K562 (cell line): ENCODE data around the gene ADRM1. TPM values are rescaled to one million over a fixed set of nuclear protein-coding genes. Genes with fewer than 3 reads are reported as not detected.

Experiments
- ATF2 ChIP-seq: sonication (generic); formaldehyde crosslinking; IDR thresholded peaks from 2 replicates; pipeline ENCODE4 v1.8.1; 2022; ENCODE audit warnings: missing genetic modification reagents
- CC2D1A ChIP-seq: fragments of 450-650 bp; IDR thresholded peaks from 2 replicates; pipeline ENCODE4 v1.6.1; 2017; ENCODE audit warnings: mild to moderate bottlenecking
- DNMT1 ChIP-seq: fragments of 450-650 bp; IDR thresholded peaks from 2 replicates; pipeline ENCODE4 v1.6.1; 2016; ENCODE audit warnings: antibody characterized with exemption, mild to moderate bottlenecking
- FOSL1 ChIP-seq: fragments of 200-800 bp; sonication (Bioruptor generic); conservative IDR thresholded peaks from 2 replicates; pipeline ENCODE4 v1.6.1; 2016; ENCODE audit warnings: missing genetic modification characterization, missing compliant biosample characterization
- GABPB1 ChIP-seq: sonication (generic); formaldehyde crosslinking; IDR thresholded peaks from 2 replicates; pipeline ENCODE4 v1.8.0; 2022; ENCODE audit warnings: mild to moderate bottlenecking, missing genetic modification reagents
- GTF2F1 ChIP-seq: IDR thresholded peaks from 2 replicates; pipeline ENCODE4 v1.6.1; 2011; ENCODE audit warnings: low read depth, low read length, improper control_type of control experiment
- HOXB6 ChIP-seq: fragments of 250-450 bp; sonication (Bioruptor Pico); IDR thresholded peaks from 2 replicates; pipeline ENCODE4 v1.5.1; 2022; ENCODE audit warnings: mild to moderate bottlenecking, borderline replicate concordance
- SMAD3 ChIP-seq: fragments of 450-650 bp; formaldehyde crosslinking; conservative IDR thresholded peaks from 2 replicates; pipeline ENCODE4 v1.4.0; 2020; ENCODE audit warnings: mild to moderate bottlenecking
- SMARCC2 ChIP-seq: fragments of 450-650 bp; IDR thresholded peaks from 2 replicates; pipeline ENCODE4 v1.6.1; 2017; ENCODE audit warnings: antibody characterized with exemption, moderate library complexity, mild to moderate bottlenecking, low read depth
- XRCC4 ChIP-seq: IDR thresholded peaks from one replicate; pipeline ENCODE4 v1.6.1; 2011; ENCODE audit not compliant: insufficient read depth, insufficient read length; ENCODE audit errors: extremely low read depth
- ZC3H11A ChIP-seq: IDR thresholded peaks from 2 replicates; pipeline ENCODE4 v1.6.1; 2012; ENCODE audit warnings: low read depth, low read length, improper control_type of control experiment
- ZNF232 ChIP-seq: sonication (generic); formaldehyde crosslinking; IDR thresholded peaks from 2 replicates; pipeline ENCODE4 v1.8.0; 2022; ENCODE audit warnings: mild to moderate bottlenecking, missing genetic modification reagents
- ZNF24 ChIP-seq: fragments of 450-650 bp; IDR thresholded peaks from 2 replicates; pipeline ENCODE4 v1.6.1; 2016
- ZNF274 ChIP-seq: IDR thresholded peaks from 2 replicates; pipeline ENCODE4 v1.6.1; 2011; ENCODE audit warnings: low read depth, mild to moderate bottlenecking, low read length, moderate library complexity, borderline replicate concordance
- polyA plus RNA-seq, 8 experiments: library from polyadenylated mRNA; depleted of rRNA in 4 of 8; stranded (reverse) in 5 of 8; unstranded in 3 of 8; fragments of >200 nt; fragmentation: Nextera tagmentation in 2 of 8; fragmentation: Illumina TruSeq in 1 of 8; extraction: Ambion mirVana in 2 of 8; extraction: Trizol in 1 of 8; gene quantifications; 2 replicates each; pipeline versions ENCODE4 v1.2.1 to v1.2.3, GENCODE V29; 2011 to 2014; ENCODE audit warnings: inconsistent platforms in 1 of 8, missing spikeins in 1 of 8
- total RNA-seq, 7 experiments: library from RNA; depleted of rRNA in 6 of 7; stranded (reverse); fragments of >200 nt in 6 of 7; fragmentation: Illumina TruSeq in 2 of 7; extraction: Trizol in 2 of 7; gene quantifications; 2 replicates each; pipeline versions ENCODE4 v1.2.1 to v1.2.3, GENCODE V29; 2011 to 2021; ENCODE audit warnings: low replicate concordance in 1 of 7
- TF ChIP-seq, protein P1 (sequence below), 2 experiments: fragments of 450-650 bp; IDR thresholded peaks; 2 replicates each; pipeline ENCODE4 v1.6.1; 2016; ENCODE audit warnings: mild to moderate bottlenecking in 2 of 2, borderline replicate concordance in 1 of 2, low read depth in 1 of 2, moderate library complexity in 1 of 2
- TF ChIP-seq, protein P2 (sequence below): fragments of 450-650 bp; IDR thresholded peaks from 2 replicates; pipeline ENCODE4 v1.6.1; 2017; ENCODE audit warnings: antibody characterized with exemption
- TF ChIP-seq, protein P3 (sequence below): fragments of 450-650 bp; IDR thresholded peaks from one replicate; pipeline ENCODE4 v1.6.1; 2018; ENCODE audit warnings: mild to moderate bottlenecking, moderate library complexity; ENCODE audit not compliant: partially characterized antibody

ADRM1 gene
- total and polyA plus RNA-seq, 9 of the 15 experiments (the other 6 are each of a cell fraction or from before 2014, with no cell fraction given): 5.0 to 223 (median 67.4) TPM

GRCh38 chr20:62357681-62358080 is 54.9 kb downstream of the ADRM1 start (continued):
- TF ChIP-seq, protein P1, sequence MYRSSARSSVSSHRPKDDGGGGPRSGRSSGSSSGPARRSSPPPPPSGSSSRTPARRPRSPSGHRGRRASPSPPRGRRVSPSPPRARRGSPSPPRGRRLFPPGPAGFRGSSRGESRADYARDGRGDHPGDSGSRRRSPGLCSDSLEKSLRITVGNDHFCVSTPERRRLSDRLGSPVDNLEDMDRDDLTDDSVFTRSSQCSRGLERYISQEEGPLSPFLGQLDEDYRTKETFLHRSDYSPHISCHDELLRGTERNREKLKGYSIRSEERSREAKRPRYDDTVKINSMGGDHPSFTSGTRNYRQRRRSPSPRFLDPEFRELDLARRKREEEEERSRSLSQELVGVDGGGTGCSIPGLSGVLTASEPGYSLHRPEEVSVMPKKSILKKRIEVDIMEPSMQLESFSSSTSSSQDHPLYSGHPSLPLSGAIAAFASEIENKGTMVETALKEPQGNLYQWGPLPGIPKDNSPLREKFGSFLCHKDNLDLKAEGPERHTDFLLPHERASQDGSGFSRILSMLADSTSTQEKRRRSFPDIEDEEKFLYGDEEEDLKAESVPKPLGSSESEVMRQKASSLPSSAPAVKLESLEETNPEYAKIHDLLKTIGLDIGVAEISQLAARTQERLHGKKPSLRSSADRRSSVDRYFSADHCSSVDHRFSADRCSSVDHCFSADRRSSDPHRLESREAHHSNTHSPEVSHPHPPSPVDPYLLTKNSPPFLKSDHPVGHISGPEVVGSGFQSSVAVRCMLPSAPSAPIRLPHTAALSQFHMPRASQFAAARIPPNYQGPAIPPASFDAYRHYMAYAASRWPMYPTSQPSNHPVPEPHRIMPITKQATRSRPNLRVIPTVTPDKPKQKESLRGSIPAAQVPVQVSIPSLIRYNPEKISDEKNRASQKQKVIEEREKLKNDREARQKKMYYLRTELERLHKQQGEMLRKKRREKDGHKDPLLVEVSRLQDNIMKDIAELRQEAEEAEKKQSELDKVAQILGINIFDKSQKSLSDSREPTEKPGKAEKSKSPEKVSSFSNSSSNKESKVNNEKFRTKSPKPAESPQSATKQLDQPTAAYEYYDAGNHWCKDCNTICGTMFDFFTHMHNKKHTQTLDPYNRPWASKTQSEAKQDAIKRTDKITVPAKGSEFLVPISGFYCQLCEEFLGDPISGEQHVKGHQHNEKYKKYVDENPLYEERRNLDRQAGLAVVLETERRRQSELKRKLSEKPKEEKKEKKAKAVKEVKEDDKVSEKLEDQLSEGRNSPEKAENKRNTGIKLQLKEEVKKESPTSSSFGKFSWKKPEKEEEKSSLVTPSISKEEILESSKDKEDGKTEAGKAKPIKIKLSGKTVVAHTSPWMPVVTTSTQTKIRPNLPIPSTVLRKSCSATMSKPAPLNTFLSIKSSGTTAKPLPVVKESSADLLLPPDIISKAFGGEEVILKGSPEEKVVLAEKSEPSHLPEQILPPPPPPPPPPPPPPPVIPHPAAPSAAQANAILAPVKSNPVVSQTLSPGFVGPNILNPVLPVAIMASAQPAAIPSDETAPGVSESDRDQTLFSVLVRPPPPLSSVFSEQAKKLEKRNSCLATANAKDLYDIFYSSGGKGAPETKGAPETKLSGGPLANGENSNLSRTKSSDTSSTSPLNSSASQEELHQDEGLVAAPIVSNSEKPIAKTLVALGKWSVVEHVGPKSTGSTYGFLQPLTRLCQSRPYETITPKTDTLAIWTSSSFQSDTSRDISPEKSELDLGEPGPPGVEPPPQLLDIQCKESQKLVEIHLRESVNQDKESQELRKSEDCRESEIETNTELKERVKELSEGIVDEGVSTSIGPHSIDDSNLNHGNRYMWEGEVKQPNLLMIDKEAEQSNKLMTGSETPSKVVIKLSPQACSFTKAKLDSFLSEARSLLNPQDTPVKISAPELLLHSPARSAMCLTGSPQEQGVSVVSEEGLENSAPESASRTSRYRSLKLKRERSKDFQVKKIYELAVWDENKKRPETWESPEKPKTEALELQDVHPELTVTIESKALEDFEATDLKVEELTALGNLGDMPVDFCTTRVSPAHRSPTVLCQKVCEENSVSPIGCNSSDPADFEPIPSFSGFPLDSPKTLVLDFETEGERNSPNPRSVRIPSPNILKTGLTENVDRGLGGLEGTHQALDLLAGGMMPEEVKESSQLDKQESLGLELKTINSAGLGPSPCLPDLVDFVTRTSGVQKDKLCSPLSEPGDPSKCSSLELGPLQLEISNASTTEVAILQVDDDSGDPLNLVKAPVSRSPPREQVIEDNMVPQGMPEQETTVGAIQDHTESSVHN (IDR thresholded peaks at IDR 0.05; ENCODE audit: borderline replicate concordance in 1 of 2, low read depth in 1 of 2): no peak
- 0 out of 2 replicates have a peak, but pooled peaks have one; percentile 10 for TF ChIP-seq FOSL1
- no peak for TF ChIP-seq ZNF232
- TF ChIP-seq, protein P2, sequence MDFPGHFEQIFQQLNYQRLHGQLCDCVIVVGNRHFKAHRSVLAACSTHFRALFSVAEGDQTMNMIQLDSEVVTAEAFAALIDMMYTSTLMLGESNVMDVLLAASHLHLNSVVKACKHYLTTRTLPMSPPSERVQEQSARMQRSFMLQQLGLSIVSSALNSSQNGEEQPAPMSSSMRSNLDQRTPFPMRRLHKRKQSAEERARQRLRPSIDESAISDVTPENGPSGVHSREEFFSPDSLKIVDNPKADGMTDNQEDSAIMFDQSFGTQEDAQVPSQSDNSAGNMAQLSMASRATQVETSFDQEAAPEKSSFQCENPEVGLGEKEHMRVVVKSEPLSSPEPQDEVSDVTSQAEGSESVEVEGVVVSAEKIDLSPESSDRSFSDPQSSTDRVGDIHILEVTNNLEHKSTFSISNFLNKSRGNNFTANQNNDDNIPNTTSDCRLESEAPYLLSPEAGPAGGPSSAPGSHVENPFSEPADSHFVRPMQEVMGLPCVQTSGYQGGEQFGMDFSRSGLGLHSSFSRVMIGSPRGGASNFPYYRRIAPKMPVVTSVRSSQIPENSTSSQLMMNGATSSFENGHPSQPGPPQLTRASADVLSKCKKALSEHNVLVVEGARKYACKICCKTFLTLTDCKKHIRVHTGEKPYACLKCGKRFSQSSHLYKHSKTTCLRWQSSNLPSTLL: no peak
- no peak for TF ChIP-seq SMARCC2
- TF ChIP-seq ATF2 (CRISPR knock-in tag): no peak
- TF ChIP-seq ZC3H11A: no peak
- no peak for TF ChIP-seq DNMT1
- TF ChIP-seq, protein P3, sequence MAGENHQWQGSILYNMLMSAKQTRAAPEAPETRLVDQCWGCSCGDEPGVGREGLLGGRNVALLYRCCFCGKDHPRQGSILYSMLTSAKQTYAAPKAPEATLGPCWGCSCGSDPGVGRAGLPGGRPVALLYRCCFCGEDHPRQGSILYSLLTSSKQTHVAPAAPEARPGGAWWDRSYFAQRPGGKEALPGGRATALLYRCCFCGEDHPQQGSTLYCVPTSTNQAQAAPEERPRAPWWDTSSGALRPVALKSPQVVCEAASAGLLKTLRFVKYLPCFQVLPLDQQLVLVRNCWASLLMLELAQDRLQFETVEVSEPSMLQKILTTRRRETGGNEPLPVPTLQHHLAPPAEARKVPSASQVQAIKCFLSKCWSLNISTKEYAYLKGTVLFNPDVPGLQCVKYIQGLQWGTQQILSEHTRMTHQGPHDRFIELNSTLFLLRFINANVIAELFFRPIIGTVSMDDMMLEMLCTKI: no peak
- no peak for TF ChIP-seq HOXB6 (CRISPR knock-in tag)
- TF ChIP-seq CC2D1A: no peak
- TF ChIP-seq ZNF24: no peak
- no peak for TF ChIP-seq XRCC4
- TF ChIP-seq GTF2F1: no peak
- no peak for TF ChIP-seq ZNF274
- no peak for TF ChIP-seq SMAD3
- peak; percentile 31; the same call in 1 of the 2 replicates for TF ChIP-seq GABPB1 (CRISPR knock-in tag)
